Activated B cell treated with CpG ODN at 0.5 μM for 24 hours (primary cell): ENCODE results near the gene PLSCR4. TPM values are rescaled to one million over a fixed set of nuclear protein-coding genes. Genes with fewer than 3 reads are reported as not detected.

Source experiments
- ATAC-seq: fragments of 200-7000 bp; cut with Tn5 transposase; one replicate; pipeline ENCODE4 v1.10.0; 2021; ENCODE audit warnings: low read depth, mild to moderate bottlenecking, moderate library complexity
- CTCF ChIA-PET: fragments of 350-600 bp; sonication (Branson Sonifier 250); formaldehyde crosslinking; loops from one replicate; lab custom pipeline; 2021; ENCODE audit warnings: antibody characterized with exemption; lab: Charles Lee
- POLR2A ChIA-PET: fragments of 350-600 bp; sonication (Branson Sonifier 250); formaldehyde crosslinking; loops from one replicate; lab custom pipeline; 2021; ENCODE audit warnings: antibody characterized with exemption; lab: Charles Lee
- DNase-seq: peaks from one replicate; pipeline ENCODE4 v3.0.0; 2022
- H3K27ac Mint-ChIP-seq: one replicate; pipeline ENCODE4 v1.8.0; 2020; ENCODE audit warnings: mixed read lengths
- H3K27me3 Mint-ChIP-seq: one replicate; pipeline ENCODE4 v1.8.0; 2021; ENCODE audit warnings: mixed read lengths
- H3K36me3 Mint-ChIP-seq: one replicate; pipeline ENCODE4 v1.8.0; 2021; ENCODE audit warnings: low read depth, mixed read lengths
- H3K4me1 Mint-ChIP-seq: one replicate; pipeline ENCODE4 v1.8.0; 2021; ENCODE audit warnings: mixed read lengths
- H3K4me3 Mint-ChIP-seq: one replicate; pipeline ENCODE4 v1.8.0; 2020; ENCODE audit warnings: mild to moderate bottlenecking, mixed read lengths
- H3K9me3 Mint-ChIP-seq: one replicate; pipeline ENCODE4 v1.8.0; 2020; ENCODE audit warnings: mixed read lengths
- CTCF ChIP-seq: fragments of 200-600 bp; IDR thresholded peaks from one replicate; pipeline ENCODE4 v1.8.0; 2022; ENCODE audit warnings: antibody characterized with exemption, mild to moderate bottlenecking
- intact Hi-C: fragments of 100-400 bp; cut with micrococcal nuclease; formaldehyde crosslinking; loops from one replicate; pipeline ENCODE4 v1.15.1; 2024
- total RNA-seq: library from RNA; stranded (reverse); gene quantifications from 2 replicates; pipeline ENCODE4 v1.2.3, GENCODE V29; 2022

The PLSCR4 gene
- total RNA-seq, 1 donor from 2014 or later, result not detected

GRCh38 chr3:146209371-146209770 is 41.5 kb downstream of the PLSCR4 start:
- no peak for TF ChIP-seq CTCF
- no peak overlapping the region for H3K4me3 Mint-ChIP-seq
- CTCF ChIA-PET, result no interaction called here
- no peaks in the 10 kb centered on the region for H3K27me3 Mint-ChIP-seq
- ATAC-seq (no peak), DNase-seq (no peak)
- H3K9me3 Mint-ChIP-seq, result no peaks in the 10 kb centered on the region
- H3K36me3 Mint-ChIP-seq, result no peaks in the 10 kb centered on the region
- POLR2A ChIA-PET, result no interaction called here
- H3K27ac Mint-ChIP-seq, result no peak overlapping the region
- intact Hi-C loops, result no loop called here
- no peaks in the 10 kb centered on the region for H3K4me1 Mint-ChIP-seq

DNA sequence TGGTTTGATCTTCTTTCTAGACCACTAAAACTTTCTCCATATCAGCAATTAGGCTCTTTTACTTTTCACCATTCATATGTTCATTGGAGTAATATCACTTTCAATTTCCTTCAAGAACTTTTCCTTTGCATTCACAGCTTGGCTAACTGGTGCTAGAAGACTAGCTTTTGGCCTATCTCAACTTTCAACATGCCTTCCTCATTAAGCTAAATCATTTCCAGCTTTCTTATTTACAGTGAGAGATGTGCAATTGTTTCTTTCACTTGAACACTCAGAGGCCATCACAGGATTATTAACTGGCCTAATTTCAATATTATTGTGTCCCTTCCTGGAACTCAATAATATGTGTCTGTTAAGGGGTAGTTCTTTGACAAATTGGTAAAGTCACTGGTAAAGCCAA is 47.1 kb downstream of the PLSCR4 start:
- Mint-ChIP-seq H3K27ac (no peak overlapping the region), H3K4me1 (no peaks in the 10 kb centered on the region), H3K4me3 (no peak overlapping the region), H3K27me3 (no peaks in the 10 kb centered on the region), H3K9me3 (no peaks in the 10 kb centered on the region), H3K36me3 (no peaks in the 10 kb centered on the region)
- POLR2A ChIA-PET, result no interaction called here
- CTCF ChIA-PET, result interaction anchor here (2.1 kb wide), 1 partner anchor 14 kb away, joined by 5 read pairs; no protein-coding TSS in a partner anchor
- DNase-seq, result no peak
- TF ChIP-seq CTCF, result no peak
- intact Hi-C loops, result loop anchor here (1.0 kb wide), 1 partner anchor 8 kb away; no protein-coding TSS in a partner anchor
- ATAC-seq, result no peak

DNA sequence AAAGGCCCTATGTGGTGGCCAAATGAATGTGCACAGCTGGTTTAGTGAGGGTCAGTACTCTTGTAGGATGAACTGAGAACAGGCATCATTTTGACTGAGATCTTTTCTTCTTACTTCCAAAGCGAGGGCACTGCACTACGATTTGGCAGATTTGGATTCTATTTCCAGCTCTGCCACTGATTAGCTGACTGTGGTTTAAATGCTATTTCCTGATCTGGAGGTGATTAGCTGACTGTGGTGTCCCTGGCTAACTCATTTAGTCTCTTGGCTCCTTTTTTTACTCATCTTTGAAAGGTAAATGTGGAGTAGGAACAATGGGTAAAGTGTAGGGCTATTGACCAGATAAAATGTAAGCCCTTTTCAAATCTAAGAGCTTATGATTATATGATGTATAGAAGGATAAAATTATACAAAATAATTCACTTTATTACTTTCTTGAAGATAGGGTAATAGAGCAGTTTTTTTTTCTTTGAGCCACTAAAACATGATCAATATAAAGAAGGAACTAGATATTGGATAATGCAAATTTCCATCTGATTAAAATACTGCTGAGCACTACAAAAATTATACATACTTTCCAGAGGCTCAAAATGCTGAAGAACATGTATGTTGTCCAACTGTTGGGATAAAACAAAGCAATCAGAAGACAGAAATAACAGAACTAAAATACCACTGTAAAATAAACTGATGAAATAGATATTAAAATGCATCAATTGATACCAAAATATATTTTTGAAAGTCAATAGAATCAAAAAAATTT is 50.3 kb downstream of the PLSCR4 start:
- Mint-ChIP-seq H3K9me3 (no peaks in the 10 kb centered on the region), H3K27ac (no peak overlapping the region), H3K4me1 (no peaks in the 10 kb centered on the region), H3K4me3 (no peak overlapping the region), H3K27me3 (no peaks in the 10 kb centered on the region), H3K36me3 (no peaks in the 10 kb centered on the region)
- no peak for ATAC-seq
- TF ChIP-seq CTCF, result no peak
- no peak for DNase-seq
- CTCF ChIA-PET, result interaction anchor here (0.9 to 1.0 kb wide), 2 partner anchors 11 to 13 kb away, joined by 3 read pairs; no protein-coding TSS in a partner anchor
- intact Hi-C loops, result no loop called here
- POLR2A ChIA-PET, result no interaction called here

DNA sequence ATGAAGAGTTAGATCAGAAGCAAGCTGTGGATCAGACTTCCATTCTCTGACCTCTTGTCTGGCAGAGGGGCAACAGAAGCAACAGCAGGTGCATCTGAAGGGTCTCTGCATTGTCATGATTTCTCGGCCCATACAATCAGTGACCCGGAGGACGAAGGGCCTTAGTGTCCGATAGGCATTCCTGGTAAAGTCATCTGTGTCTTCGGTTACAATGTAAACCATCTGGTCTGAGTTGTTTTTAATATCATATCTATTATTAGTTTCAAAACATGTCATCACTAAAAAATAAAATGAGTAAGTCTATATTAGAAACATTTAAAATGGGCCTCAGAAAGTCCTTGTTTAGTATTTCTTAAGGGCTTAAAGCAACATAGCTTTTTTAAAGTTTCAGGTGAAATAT is 51.1 kb downstream of the PLSCR4 start:
- H3K9me3 Mint-ChIP-seq, result no peaks in the 10 kb centered on the region
- DNase-seq (no peak), ATAC-seq (no peak)
- no peak for TF ChIP-seq CTCF
- intact Hi-C loops, result no loop called here
- no peaks in the 10 kb centered on the region for H3K4me1 Mint-ChIP-seq
- no peak overlapping the region for H3K4me3 Mint-ChIP-seq
- no peaks in the 10 kb centered on the region for H3K27me3 Mint-ChIP-seq
- ChIA-PET CTCF (interaction anchor here (1.0 kb wide), 1 partner anchor 10 kb away, joined by 3 read pairs; no protein-coding TSS in a partner anchor), POLR2A (no interaction called here)
- H3K27ac Mint-ChIP-seq, result no peak overlapping the region
- H3K36me3 Mint-ChIP-seq, result no peaks in the 10 kb centered on the region

GRCh38 chr3:146196789-146197188 is 54.1 kb downstream of the PLSCR4 start:
- H3K27me3 Mint-ChIP-seq, result no peaks in the 10 kb centered on the region
- POLR2A ChIA-PET, result no interaction called here
- H3K36me3 Mint-ChIP-seq, result no peaks in the 10 kb centered on the region
- H3K4me3 Mint-ChIP-seq, result no peak overlapping the region
- CTCF ChIA-PET, result no interaction called here
- DNase-seq (no peak), ATAC-seq (no peak)
- intact Hi-C loops, result no loop called here
- no peak overlapping the region for H3K27ac Mint-ChIP-seq
- no peaks in the 10 kb centered on the region for H3K9me3 Mint-ChIP-seq
- H3K4me1 Mint-ChIP-seq, result no peaks in the 10 kb centered on the region
- no peak for TF ChIP-seq CTCF
